A673 (cell line): ENCODE results near the gene EFHC1. TPM values are rescaled to one million over a fixed set of nuclear protein-coding genes. Genes with fewer than 3 reads are reported as not detected.
A peak's percentile ranks its signal among the peaks of the same experiment; 100 is the strongest.

Experiments used
- BruUV-seq: library from RNA; stranded (reverse); fragments of 400-500 nt; replicated peaks from 2 replicates; lab custom pipeline; 2021; lab: Mats Ljungman, UMichigan
- CTCF ChIA-PET: fragments of 300-600 bp; sonication (Branson Sonifier 250); formaldehyde crosslinking; loops from one replicate; lab custom pipeline; 2022; ENCODE audit warnings: antibody characterized with exemption; lab: Charles Lee
- POLR2A ChIA-PET: fragments of 300-600 bp; sonication (Branson Sonifier 250); formaldehyde crosslinking; loops from one replicate; lab custom pipeline; 2022; ENCODE audit warnings: antibody characterized with exemption; ENCODE audit not compliant: low non-redundant PET; lab: Charles Lee
- DNase-seq: peaks from one replicate; pipeline ENCODE4 v3.0.0-alpha.2; 2015; ENCODE audit warnings: low spot score
- H3K27ac ChIP-seq: fragments of 200-600 bp; sonication (generic); 2 replicates; pipeline ENCODE4 v1.5.1; 2016; ENCODE audit warnings: mixed run types, low read depth, mild to moderate bottlenecking, mixed read lengths, antibody characterized with exemption, low read length; ENCODE audit not compliant: poor library complexity, severe bottlenecking
- H3K27me3 ChIP-seq: fragments of 200-600 bp; sonication (generic); replicated peaks from 2 replicates; pipeline ENCODE4 v1.6.1; 2017; ENCODE audit warnings: mixed run types, low read depth, mild to moderate bottlenecking, mixed read lengths, antibody characterized with exemption, low read length; ENCODE audit not compliant: insufficient read depth, poor library complexity
- H3K36me3 ChIP-seq: fragments of 200-600 bp; sonication (generic); 2 replicates; pipeline ENCODE4 v1.6.1; 2016; ENCODE audit warnings: mixed run types, mild to moderate bottlenecking, mixed read lengths, antibody characterized with exemption, low read length; ENCODE audit not compliant: insufficient read depth, poor library complexity, severe bottlenecking
- H3K4me1 ChIP-seq: fragments of 200-600 bp; sonication (generic); 2 replicates; pipeline ENCODE4 v1.6.1; 2017; ENCODE audit warnings: mixed run types, mild to moderate bottlenecking, mixed read lengths, antibody characterized with exemption, low read length; ENCODE audit not compliant: insufficient read depth, poor library complexity, severe bottlenecking
- H3K4me3 ChIP-seq: fragments of 200-600 bp; sonication (generic); 2 replicates; pipeline ENCODE4 v1.5.1; 2016; ENCODE audit warnings: low read depth, mixed run types, mild to moderate bottlenecking, mixed read lengths, low read length; ENCODE audit not compliant: poor library complexity, severe bottlenecking
- H3K9me3 ChIP-seq: fragments of 200-600 bp; sonication (generic); 2 replicates; pipeline ENCODE4 v1.6.1; 2016; ENCODE audit warnings: mixed run types, low read depth, mild to moderate bottlenecking, mixed read lengths, antibody characterized with exemption, low read length; ENCODE audit not compliant: poor library complexity, severe bottlenecking
- CTCF ChIP-seq: fragments of 300-800, 200-600 bp; sonication (generic); conservative IDR thresholded peaks from 2 replicates; pipeline ENCODE4 v1.5.1; 2017; ENCODE audit warnings: low read depth, mild to moderate bottlenecking, antibody characterized with exemption, low read length, moderate library complexity, mixed read lengths
- EZH2 ChIP-seq: fragments of 200-600 bp; sonication (generic); IDR thresholded peaks from 2 replicates; pipeline ENCODE4 v1.6.1; 2017; ENCODE audit warnings: borderline replicate concordance, low read depth, mild to moderate bottlenecking, mixed read lengths, antibody characterized with exemption, low read length; ENCODE audit not compliant: poor library complexity, severe bottlenecking
- intact Hi-C: fragments of 100-400 bp; cut with micrococcal nuclease; formaldehyde crosslinking; loops from one replicate; pipeline ENCODE4 v1.10.0; 2022; ENCODE audit not compliant: unreplicated experiment
- total RNA-seq: library from RNA; stranded (reverse); gene quantifications from 2 replicates; pipeline ENCODE4 v1.2.3, GENCODE V29; 2021

EFHC1 gene
- total RNA-seq, 1 experiment from 2014 or later = 16.9 TPM

GRCh38 chr6:52541135-52541534 is 121.0 kb downstream of the EFHC1 start:
- ChIA-PET CTCF (no interaction called here), POLR2A (no interaction called here)
- DNase-seq = no peak
- no peaks in the 10 kb centered on the region for H3K36me3 ChIP-seq
- intact Hi-C loops = no loop called here
- H3K27me3 ChIP-seq = no peaks in the 10 kb centered on the region
- no peak overlapping the region for H3K4me3 ChIP-seq
- no peak for TF ChIP-seq CTCF
- TF ChIP-seq EZH2 = no peak
- H3K9me3 ChIP-seq = no peaks in the 10 kb centered on the region
- H3K27ac ChIP-seq = no peak overlapping the region
- no TSS peak for BruUV-seq
- H3K4me1 ChIP-seq = peaks cover 78% of the 10 kb centered on the region

GRCh38 chr6:52543262-52543661 is 123.1 kb downstream of the EFHC1 start:
- H3K9me3 ChIP-seq = no peaks in the 10 kb centered on the region
- intact Hi-C loops = no loop called here
- POLR2A ChIA-PET = no interaction called here
- no peaks in the 10 kb centered on the region for H3K36me3 ChIP-seq
- H3K4me3 ChIP-seq = peak overlapping the region; percentile 4
- BruUV-seq = TSS peak; percentile 86
- no peak for DNase-seq
- TF ChIP-seq CTCF (no peak), EZH2 (no peak)
- H3K4me1 ChIP-seq = peaks cover 80% of the 10 kb centered on the region
- CTCF ChIA-PET = no interaction called here
- H3K27me3 ChIP-seq = no peaks in the 10 kb centered on the region
- H3K27ac ChIP-seq = peak overlapping the region; percentile 41

- intact Hi-C loops = no loop called here
- CTCF ChIA-PET = no interaction called here
- no TSS peak for BruUV-seq
- Histone ChIP-seq H3K4me3 (peak overlapping the region; percentile 4), H3K9me3 (no peaks in the 10 kb centered on the region), H3K27me3 (no peaks in the 10 kb centered on the region), H3K36me3 (no peaks in the 10 kb centered on the region), H3K4me1 (peaks cover 80% of the 10 kb centered on the region), H3K27ac (peak overlapping the region; percentile 41)
- DNase-seq = peak; percentile 83
- TF ChIP-seq EZH2 (no peak), CTCF (no peak)
- POLR2A ChIA-PET = no interaction called here
Observed at GRCh38 chr6:52543729-52544601, 123.8 kb downstream of the EFHC1 start.
